NCI-H1417 (cell line): ENCODE measurements around the gene DMBX1.

ENCODE experiments used
- DNase-seq, 3 experiments: peaks; one replicate each; lab custom pipeline; 2025; lab: John Stamatoyannopoulos, UW

The DMBX1 gene

GRCh38 chr1:46483589-46483988 lies 6.0 kb upstream of the DMBX1 start:
- DNase-seq: no peak

GRCh38 chr1:46484783-46485490 lies 4.7 kb upstream of the DMBX1 start:
- no peak for DNase-seq

- DNase-seq: peak in 2 of 3 experiments; percentile 37 to 65
Measured at GRCh38 chr1:46485564-46486431, 3.8 kb upstream of the DMBX1 start.

- DNase-seq: no peak
Measured at GRCh38 chr1:46486432-46487015, 3.1 kb upstream of the DMBX1 start.

- DNase-seq: no peak
Measured at GRCh38 chr1:46487818-46488218, 1.8 kb upstream of the DMBX1 start.

GRCh38 chr1:46488343-46489168 lies 1.1 kb upstream of the DMBX1 start:
- DNase-seq: no peak

GRCh38 chr1:46489169-46489637 lies 433 bp upstream of the DMBX1 start:
- peak in 2 of 3 experiments; percentile 65 to 73 for DNase-seq

- peak in 1 of 3 experiments; percentile 31 for DNase-seq
Measured at GRCh38 chr1:46490406-46490655, 695 bp downstream of the DMBX1 start.

- no peak for DNase-seq
Measured at GRCh38 chr1:46490656-46491442, 1.2 kb downstream of the DMBX1 start.

GRCh38 chr1:46491443-46492268 lies 2.0 kb downstream of the DMBX1 start:
- DNase-seq: no peak

- no peak for DNase-seq
Measured at GRCh38 chr1:46492269-46492853, 2.7 kb downstream of the DMBX1 start.

GRCh38 chr1:46492871-46493270 lies 3.2 kb downstream of the DMBX1 start:
- no peak for DNase-seq

- no peak for DNase-seq
Measured at GRCh38 chr1:46493316-46494032, 3.8 kb downstream of the DMBX1 start.

- no peak for DNase-seq
Measured at GRCh38 chr1:46494910-46495309, 5.3 kb downstream of the DMBX1 start.

GRCh38 chr1:46495778-46496177 lies 6.1 kb downstream of the DMBX1 start:
- DNase-seq: no peak

- DNase-seq: no peak
Measured at GRCh38 chr1:46496505-46496904, 6.9 kb downstream of the DMBX1 start.

GRCh38 chr1:46497020-46497419 lies 7.4 kb downstream of the DMBX1 start:
- DNase-seq: no peak

- DNase-seq: no peak
Measured at GRCh38 chr1:46497665-46498064, 8.0 kb downstream of the DMBX1 start.

- no peak for DNase-seq
Measured at GRCh38 chr1:46501528-46501927, 11.9 kb downstream of the DMBX1 start.
